ENCODE results near the gene ALDH1L1.

The ALDH1L1 gene

DNA sequence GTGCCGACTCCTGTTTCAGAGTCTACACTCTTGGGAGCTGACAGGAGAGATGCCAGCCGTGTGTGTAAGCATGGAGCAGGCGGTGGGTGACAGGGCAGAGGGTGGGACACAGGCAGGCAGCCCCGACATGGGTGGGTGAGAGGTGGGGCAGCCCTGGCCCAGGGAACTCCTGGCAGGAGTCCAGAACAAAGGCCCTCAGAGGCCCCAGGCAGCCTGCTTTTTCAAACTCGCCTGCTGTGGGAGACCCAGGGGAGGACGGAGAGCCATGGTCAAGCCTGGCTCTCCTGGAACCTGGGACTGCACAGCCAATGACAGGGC is 67.2 kb downstream of the ALDH1L1 start:
- ATAC-seq: no peak
- no peak for TF ChIP-seq TOX (CRISPR knock-in tag; IDR thresholded peaks at IDR 0.05; ENCODE audit: borderline replicate concordance)
- TF ChIP-seq PPARA (CRISPR knock-in tag; IDR thresholded peaks at IDR 0.05; ENCODE audit: borderline replicate concordance): no peak
- no peak for TF ChIP-seq CSDC2 (CRISPR knock-in tag; IDR thresholded peaks at IDR 0.05)
- no peak for TF ChIP-seq ZC3H10 (CRISPR knock-in tag; IDR thresholded peaks at IDR 0.05)
- TF ChIP-seq ZNF8 (CRISPR knock-in tag; IDR thresholded peaks at IDR 0.05): no peak
- no peak for TF ChIP-seq OSR1 (CRISPR knock-in tag; IDR thresholded peaks at IDR 0.05)
- no peak for TF ChIP-seq ZNF70 (CRISPR knock-in tag; IDR thresholded peaks at IDR 0.05)
- TF ChIP-seq SNAI2 (CRISPR knock-in tag; IDR thresholded peaks at IDR 0.05): no peak
- no peak for TF ChIP-seq TCF4 (CRISPR knock-in tag; IDR thresholded peaks at IDR 0.05; ENCODE audit: borderline replicate concordance)
- TF ChIP-seq PATZ1 (CRISPR knock-in tag; IDR thresholded peaks at IDR 0.05; ENCODE audit: borderline replicate concordance): no peak
- TF ChIP-seq GLIS3 (CRISPR knock-in tag; IDR thresholded peaks at IDR 0.05): no peak
- TF ChIP-seq ZFP3 (CRISPR knock-in tag; IDR thresholded peaks at IDR 0.05): no peak
- no peak for TF ChIP-seq ESRRG (CRISPR knock-in tag; IDR thresholded peaks at IDR 0.05)
- TF ChIP-seq ISL1 (CRISPR knock-in tag; IDR thresholded peaks at IDR 0.05): no peak
- TF ChIP-seq, protein P1, sequence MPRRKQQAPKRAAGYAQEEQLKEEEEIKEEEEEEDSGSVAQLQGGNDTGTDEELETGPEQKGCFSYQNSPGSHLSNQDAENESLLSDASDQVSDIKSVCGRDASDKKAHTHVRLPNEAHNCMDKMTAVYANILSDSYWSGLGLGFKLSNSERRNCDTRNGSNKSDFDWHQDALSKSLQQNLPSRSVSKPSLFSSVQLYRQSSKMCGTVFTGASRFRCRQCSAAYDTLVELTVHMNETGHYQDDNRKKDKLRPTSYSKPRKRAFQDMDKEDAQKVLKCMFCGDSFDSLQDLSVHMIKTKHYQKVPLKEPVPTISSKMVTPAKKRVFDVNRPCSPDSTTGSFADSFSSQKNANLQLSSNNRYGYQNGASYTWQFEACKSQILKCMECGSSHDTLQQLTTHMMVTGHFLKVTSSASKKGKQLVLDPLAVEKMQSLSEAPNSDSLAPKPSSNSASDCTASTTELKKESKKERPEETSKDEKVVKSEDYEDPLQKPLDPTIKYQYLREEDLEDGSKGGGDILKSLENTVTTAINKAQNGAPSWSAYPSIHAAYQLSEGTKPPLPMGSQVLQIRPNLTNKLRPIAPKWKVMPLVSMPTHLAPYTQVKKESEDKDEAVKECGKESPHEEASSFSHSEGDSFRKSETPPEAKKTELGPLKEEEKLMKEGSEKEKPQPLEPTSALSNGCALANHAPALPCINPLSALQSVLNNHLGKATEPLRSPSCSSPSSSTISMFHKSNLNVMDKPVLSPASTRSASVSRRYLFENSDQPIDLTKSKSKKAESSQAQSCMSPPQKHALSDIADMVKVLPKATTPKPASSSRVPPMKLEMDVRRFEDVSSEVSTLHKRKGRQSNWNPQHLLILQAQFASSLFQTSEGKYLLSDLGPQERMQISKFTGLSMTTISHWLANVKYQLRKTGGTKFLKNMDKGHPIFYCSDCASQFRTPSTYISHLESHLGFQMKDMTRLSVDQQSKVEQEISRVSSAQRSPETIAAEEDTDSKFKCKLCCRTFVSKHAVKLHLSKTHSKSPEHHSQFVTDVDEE (CRISPR knock-in tag; IDR thresholded peaks at IDR 0.05): no peak
- no peak for TF ChIP-seq CSRNP3 (CRISPR knock-in tag; IDR thresholded peaks at IDR 0.05)

DNA sequence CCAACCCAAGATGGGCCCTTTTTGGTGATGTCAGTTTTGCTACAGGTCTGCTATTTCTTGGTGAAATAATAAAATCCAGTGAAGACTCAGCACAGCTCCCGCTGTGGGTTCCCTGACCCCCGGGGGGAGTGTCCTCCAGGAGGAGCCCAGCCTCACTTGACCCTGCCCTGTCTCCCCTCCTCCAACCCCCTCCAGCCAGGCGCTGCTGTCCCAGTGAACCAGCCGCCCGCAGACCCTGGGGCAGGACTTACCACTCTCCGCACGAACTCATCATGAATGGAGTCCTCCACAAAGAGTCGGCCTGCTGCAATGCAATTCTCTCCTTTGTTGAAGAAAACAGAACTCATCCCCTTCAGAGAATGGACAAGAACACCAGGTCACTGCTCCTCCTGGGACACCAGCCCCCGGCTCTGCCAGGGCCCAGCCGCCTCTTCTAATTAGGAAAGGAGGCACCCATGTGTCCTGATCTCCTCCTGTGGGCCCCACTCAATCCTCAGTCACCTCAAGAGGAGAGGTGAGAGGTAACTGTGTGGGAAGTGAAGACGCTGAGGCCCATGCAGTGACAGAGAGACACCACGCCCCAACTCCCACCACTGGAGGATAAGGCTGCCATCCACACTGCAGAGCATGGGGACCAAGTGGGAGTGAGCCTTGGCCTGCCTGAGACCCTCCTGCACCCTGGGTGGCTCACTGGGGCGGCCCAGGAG is 67.7 kb downstream of the ALDH1L1 start:
- ATAC-seq: no peak
- no peak for TF ChIP-seq BACH2 (CRISPR knock-in tag; IDR thresholded peaks at IDR 0.05; ENCODE audit: borderline replicate concordance)
- TF ChIP-seq ZNF70 (CRISPR knock-in tag; IDR thresholded peaks at IDR 0.05): no peak
- no peak for TF ChIP-seq CSRNP3 (CRISPR knock-in tag; IDR thresholded peaks at IDR 0.05)
- TF ChIP-seq PPARA (CRISPR knock-in tag; IDR thresholded peaks at IDR 0.05; ENCODE audit: borderline replicate concordance): no peak

GRCh38 chr3:126111566-126112475 is 68.6 kb downstream of the ALDH1L1 start:
- no peak for ATAC-seq
- TF ChIP-seq CSRNP3 (CRISPR knock-in tag; IDR thresholded peaks at IDR 0.05) (no peak), CSDC2 (CRISPR knock-in tag; IDR thresholded peaks at IDR 0.05) (no peak), BACH2 (CRISPR knock-in tag; IDR thresholded peaks at IDR 0.05; ENCODE audit: borderline replicate concordance) (no peak), GLIS3 (CRISPR knock-in tag; IDR thresholded peaks at IDR 0.05) (no peak), ZNF8 (CRISPR knock-in tag; IDR thresholded peaks at IDR 0.05) (no peak), TOX (CRISPR knock-in tag; IDR thresholded peaks at IDR 0.05; ENCODE audit: borderline replicate concordance) (no peak), ZNF70 (CRISPR knock-in tag; IDR thresholded peaks at IDR 0.05) (no peak), ZFP30 (CRISPR knock-in tag; IDR thresholded peaks at IDR 0.05) (no peak), ARNTL (CRISPR knock-in tag; IDR thresholded peaks at IDR 0.05; ENCODE audit: borderline replicate concordance, low read depth) (no peak), ISL1 (CRISPR knock-in tag; IDR thresholded peaks at IDR 0.05) (no peak), TCF4 (CRISPR knock-in tag; IDR thresholded peaks at IDR 0.05; ENCODE audit: borderline replicate concordance) (no peak), ZFP3 (CRISPR knock-in tag; IDR thresholded peaks at IDR 0.05) (no peak)
- TF ChIP-seq, protein P2, sequence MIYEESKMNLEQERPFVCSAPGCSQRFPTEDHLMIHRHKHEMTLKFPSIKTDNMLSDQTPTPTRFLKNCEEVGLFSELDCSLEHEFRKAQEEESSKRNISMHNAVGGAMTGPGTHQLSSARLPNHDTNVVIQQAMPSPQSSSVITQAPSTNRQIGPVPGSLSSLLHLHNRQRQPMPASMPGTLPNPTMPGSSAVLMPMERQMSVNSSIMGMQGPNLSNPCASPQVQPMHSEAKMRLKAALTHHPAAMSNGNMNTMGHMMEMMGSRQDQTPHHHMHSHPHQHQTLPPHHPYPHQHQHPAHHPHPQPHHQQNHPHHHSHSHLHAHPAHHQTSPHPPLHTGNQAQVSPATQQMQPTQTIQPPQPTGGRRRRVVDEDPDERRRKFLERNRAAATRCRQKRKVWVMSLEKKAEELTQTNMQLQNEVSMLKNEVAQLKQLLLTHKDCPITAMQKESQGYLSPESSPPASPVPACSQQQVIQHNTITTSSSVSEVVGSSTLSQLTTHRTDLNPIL (CRISPR knock-in tag; IDR thresholded peaks at IDR 0.05; ENCODE audit: low read depth): no peak

Data from SK-N-SH treated with all-trans-retinoic acid at 6 μM for 48 hours (cell line).